Measurements from ENCODE around the gene LAMB3.
"Not testable (repeated sequence)": the region's sequence is repeated elsewhere in the genome, so short reads cannot be mapped to it uniquely, and the experiment has no call there.

Gene LAMB3

GRCh38 chr1:209652121-209652735 is at the start of gene LAMB3:
TSS of gene LAMB3 (minus strand) at chr1:209652425. CDS start at chr1:209650944, 1,481 bp downstream.
- in situ Hi-C loops (cut with HindIII; ENCODE audit: low sequenced_read_pairs): no loop called here
- H3K4me3 ChIP-seq (ENCODE audit: low read depth, low read length): no peak within 1 kb of the TSS
- TF ChIP-seq, protein P1, sequence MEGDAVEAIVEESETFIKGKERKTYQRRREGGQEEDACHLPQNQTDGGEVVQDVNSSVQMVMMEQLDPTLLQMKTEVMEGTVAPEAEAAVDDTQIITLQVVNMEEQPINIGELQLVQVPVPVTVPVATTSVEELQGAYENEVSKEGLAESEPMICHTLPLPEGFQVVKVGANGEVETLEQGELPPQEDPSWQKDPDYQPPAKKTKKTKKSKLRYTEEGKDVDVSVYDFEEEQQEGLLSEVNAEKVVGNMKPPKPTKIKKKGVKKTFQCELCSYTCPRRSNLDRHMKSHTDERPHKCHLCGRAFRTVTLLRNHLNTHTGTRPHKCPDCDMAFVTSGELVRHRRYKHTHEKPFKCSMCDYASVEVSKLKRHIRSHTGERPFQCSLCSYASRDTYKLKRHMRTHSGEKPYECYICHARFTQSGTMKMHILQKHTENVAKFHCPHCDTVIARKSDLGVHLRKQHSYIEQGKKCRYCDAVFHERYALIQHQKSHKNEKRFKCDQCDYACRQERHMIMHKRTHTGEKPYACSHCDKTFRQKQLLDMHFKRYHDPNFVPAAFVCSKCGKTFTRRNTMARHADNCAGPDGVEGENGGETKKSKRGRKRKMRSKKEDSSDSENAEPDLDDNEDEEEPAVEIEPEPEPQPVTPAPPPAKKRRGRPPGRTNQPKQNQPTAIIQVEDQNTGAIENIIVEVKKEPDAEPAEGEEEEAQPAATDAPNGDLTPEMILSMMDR (IDR thresholded peaks at IDR 0.05; ENCODE audit: low read depth, low read length): no peak
- DNase-seq (ENCODE audit: low read depth, low spot score): no peak

DNA sequence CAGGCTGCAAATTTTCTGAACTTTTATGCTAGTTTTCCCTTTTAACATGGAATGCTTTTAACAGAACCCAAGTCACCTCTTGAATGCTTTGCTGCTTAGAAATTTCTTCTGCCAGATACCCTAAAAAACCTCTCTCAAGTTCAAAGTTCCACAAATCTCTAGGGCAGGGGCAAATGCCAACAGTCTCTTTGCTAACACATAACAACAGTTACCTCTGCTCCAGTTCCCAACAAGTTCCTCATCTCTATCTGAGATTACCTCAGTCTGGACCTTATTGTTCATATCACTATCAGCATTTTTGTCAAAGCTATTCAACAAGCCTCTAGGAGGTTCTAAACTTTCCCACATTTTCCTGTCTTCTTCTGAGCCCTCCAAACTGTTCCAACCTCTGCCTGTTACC is 48.5 kb upstream of the LAMB3 start:
- H3K4me3 ChIP-seq (ENCODE audit: low read depth, low read length); DNase-seq (ENCODE audit: low read depth, low spot score); in situ Hi-C loops (cut with HindIII; ENCODE audit: low sequenced_read_pairs): not testable (repeated sequence)

DNA sequence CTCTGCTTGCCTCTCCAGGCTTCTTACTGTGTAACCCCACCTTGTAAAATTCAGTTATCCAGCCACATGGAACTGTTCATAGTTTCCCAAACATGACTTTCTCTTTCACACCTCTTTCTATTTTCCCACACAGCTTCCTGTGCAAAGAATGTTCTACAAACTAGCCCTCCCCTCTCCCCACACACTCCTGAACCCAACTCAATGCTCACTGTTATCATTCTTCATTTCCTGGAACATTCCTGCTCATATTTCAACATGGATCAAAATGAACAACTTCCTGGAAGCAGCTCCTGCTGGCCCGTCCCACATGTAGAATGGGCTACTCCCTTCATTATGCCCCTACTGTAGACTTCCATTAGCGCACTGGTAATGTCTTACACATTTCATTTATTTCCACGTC is 44.9 kb upstream of the LAMB3 start:
- in situ Hi-C loops (cut with HindIII; ENCODE audit: low sequenced_read_pairs): no loop called here
- TF ChIP-seq, protein P1 (IDR thresholded peaks at IDR 0.05; ENCODE audit: low read depth, low read length): no peak
- H3K4me3 ChIP-seq (ENCODE audit: low read depth, low read length): no peak overlapping the region
- no peak for DNase-seq (ENCODE audit: low read depth, low spot score)

DNA sequence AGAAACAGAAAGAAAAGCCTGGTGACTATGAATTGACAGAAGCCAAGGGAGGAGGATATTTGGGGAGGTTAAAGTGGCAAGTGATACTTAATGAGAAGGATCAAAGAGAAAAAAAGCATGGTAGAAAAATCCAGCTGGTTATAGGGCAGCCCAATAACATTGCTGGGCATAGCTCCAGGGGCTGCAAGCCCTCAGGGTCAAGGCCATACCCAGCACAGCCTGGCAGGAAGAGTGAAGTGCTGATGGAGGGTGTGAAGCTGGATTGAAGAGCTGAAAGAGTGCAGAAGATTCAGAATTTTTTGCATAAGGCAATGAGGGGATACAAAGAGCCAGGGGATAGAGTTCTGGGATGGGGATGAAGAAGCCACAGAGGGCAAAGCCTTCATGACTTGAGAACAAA is 44.4 kb upstream of the LAMB3 start:
- in situ Hi-C loops (cut with HindIII; ENCODE audit: low sequenced_read_pairs): no loop called here
- H3K4me3 ChIP-seq (ENCODE audit: low read depth, low read length): no peak overlapping the region
- no peak for DNase-seq (ENCODE audit: low read depth, low spot score)
- TF ChIP-seq, protein P1 (IDR thresholded peaks at IDR 0.05; ENCODE audit: low read depth, low read length): no peak

DNA sequence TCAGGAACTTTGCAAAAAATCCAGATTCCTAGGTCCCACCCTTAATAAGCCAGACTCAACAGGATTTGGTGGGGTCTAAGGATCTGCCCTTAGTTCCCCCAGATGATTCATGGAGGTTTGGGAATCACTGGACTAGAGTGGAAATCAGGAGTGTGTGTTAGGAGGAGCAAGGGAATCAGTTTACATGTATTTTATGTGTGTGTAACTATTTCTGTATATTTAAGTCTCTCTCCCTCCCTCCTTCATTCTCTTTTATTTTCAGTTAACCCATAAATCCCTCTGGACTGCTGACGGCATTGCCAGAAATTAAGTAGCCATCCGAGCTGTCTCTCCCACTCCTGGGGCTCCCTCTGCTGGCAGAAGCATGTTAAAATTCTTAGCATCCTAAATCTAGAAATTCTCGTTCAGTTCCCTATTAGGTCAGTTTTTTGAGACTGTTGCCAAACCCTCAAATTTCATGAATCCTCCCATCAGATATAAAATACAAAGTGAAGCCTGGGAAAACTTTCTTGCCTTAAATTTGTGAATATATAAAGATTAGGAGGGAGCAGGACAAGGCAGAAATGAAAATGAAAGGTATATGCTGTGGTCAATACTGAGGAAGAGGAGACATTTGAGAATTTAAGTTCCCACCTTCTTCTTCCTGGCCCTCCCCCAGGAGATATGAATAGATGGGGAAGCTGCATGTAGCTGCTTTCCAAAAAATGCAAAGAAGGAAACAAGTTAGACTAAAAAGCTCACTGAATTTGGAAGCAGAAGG is 40.7 kb upstream of the LAMB3 start:
- TF ChIP-seq, protein P1 (IDR thresholded peaks at IDR 0.05; ENCODE audit: low read depth, low read length): peak; percentile 78
- in situ Hi-C loops (cut with HindIII; ENCODE audit: low sequenced_read_pairs): no loop called here
- DNase-seq (ENCODE audit: low read depth, low spot score): peak; percentile 82
- H3K4me3 ChIP-seq (ENCODE audit: low read depth, low read length): no peak overlapping the region

DNA sequence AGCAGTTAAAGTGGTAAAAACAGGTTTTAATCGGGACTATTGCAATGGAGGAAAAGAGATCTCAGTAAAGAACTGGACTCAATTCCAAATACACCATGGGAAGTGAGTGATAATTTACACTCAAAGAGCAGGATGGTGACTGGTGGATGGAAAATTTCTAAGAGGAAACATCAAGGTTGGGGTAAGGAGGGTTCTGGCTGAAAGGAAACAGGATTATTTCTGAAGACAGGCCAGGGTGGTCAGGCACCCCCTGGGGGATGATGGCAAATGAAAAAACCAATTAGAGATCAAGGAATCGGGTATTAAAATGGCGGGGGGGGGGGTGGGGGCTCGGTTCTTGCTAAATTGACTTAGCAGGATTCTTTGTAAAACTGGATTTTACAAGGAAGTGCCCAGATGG is 40.1 kb upstream of the LAMB3 start:
- DNase-seq (ENCODE audit: low read depth, low spot score): no peak
- TF ChIP-seq, protein P1 (IDR thresholded peaks at IDR 0.05; ENCODE audit: low read depth, low read length): no peak
- no peak overlapping the region for H3K4me3 ChIP-seq (ENCODE audit: low read depth, low read length)
- in situ Hi-C loops (cut with HindIII; ENCODE audit: low sequenced_read_pairs): no loop called here

- TF ChIP-seq, protein P1 (IDR thresholded peaks at IDR 0.05; ENCODE audit: low read depth, low read length): no peak
- no peak for DNase-seq (ENCODE audit: low read depth, low spot score)
Measured at GRCh38 chr1:209691237-209691636, 39.0 kb upstream of the LAMB3 start.

More at GRCh38 chr1:209691237-209691636, 39.0 kb upstream of the LAMB3 start:
- in situ Hi-C loops (cut with HindIII; ENCODE audit: low sequenced_read_pairs): no loop called here
- no peak overlapping the region for H3K4me3 ChIP-seq (ENCODE audit: low read depth, low read length)
